Breast epithelium (tissue), 3 donors: ENCODE measurements around the gene TYW1.
"Not testable (repeated sequence)": the region's sequence is repeated elsewhere in the genome, so short reads cannot be mapped to it uniquely, and the experiment has no call there.

Experiments
- CTCF ChIP-seq, 3 donors: fragments of 450-650 bp; IDR thresholded peaks; one replicate each; pipeline ENCODE4 v1.5.1; 2016 to 2017; ENCODE audit warnings: antibody characterized with exemption in 3 of 3, mild to moderate bottlenecking in 3 of 3, moderate library complexity in 3 of 3
- POLR2A ChIP-seq: fragments of 450-650 bp; IDR thresholded peaks from one replicate; pipeline ENCODE4 v1.6.1; 2016; ENCODE audit warnings: antibody characterized with exemption, mild to moderate bottlenecking, moderate library complexity
- POLR2AphosphoS5 ChIP-seq, 3 donors: sonication (generic); formaldehyde crosslinking; IDR thresholded peaks; one replicate each; pipeline ENCODE4 v1.6.1; 2017; ENCODE audit warnings: antibody characterized with exemption in 3 of 3

- not testable (repeated sequence) for TF ChIP-seq CTCF (IDR thresholded peaks at IDR 0.05); POLR2A; POLR2AphosphoS5 (IDR thresholded peaks at IDR 0.05)
Observed at GRCh38 chr7:67017971-67018370, 21.3 kb downstream of the TYW1 start.
